K562 (cell line): ENCODE measurements around the gene MTA1. TPM values are rescaled to one million over a fixed set of nuclear protein-coding genes. Genes with fewer than 3 reads are reported as not detected.

Source experiments
- ATAC-seq: fragments of 200-7000 bp; cut with Tn5 transposase; 3 replicates; pipeline ENCODE4 v1.9.1; 2020; ENCODE audit warnings: moderate library complexity
- BruUV-seq: library from RNA; stranded (reverse); fragments of 400-500 nt; replicated peaks from 2 replicates; lab custom pipeline; 2021; lab: Mats Ljungman, UMichigan
- CTCF ChIA-PET: fragments of 300-600 bp; formaldehyde crosslinking; extraction: SDS; loops from one replicate; lab custom pipeline; 2021; ENCODE audit warnings: low intra/inter-chr PET ratio; lab: Yijun Ruan, JAX
- POLR2A ChIA-PET: fragments of 300-600, 350-650 bp; sonication (Branson Sonifier 250); formaldehyde crosslinking; extraction: SDS; loops from one replicate; lab custom pipeline; 2021; ENCODE audit warnings: antibody characterized with exemption, inconsistent platforms; lab: Yijun Ruan, JAX
- DNase-seq, 4 experiments: peaks; one replicate each; pipeline versions ENCODE4 v3.0.0 to v3.0.0-alpha.2; 2011 to 2018; ENCODE audit warnings: low spot score in 3 of 4, mixed read lengths in 3 of 4; ENCODE audit errors: extremely low read depth in 1 of 4
- FAIRE-seq: peaks from 2 replicates; lab custom pipeline; 2011; peaks lifted over from hg19 to GRCh38; lab: Jason Lieb, UNC
- H2AFZ ChIP-seq: 2 replicates; pipeline ENCODE4 v1.6.0; 2011; ENCODE audit warnings: low read depth, low read length, control low read depth, inconsistent platforms
- H3K27ac ChIP-seq: fragments of 200-600 bp; 3 replicates; pipeline ENCODE4 v1.8.0; 2011; ENCODE audit warnings: low read depth, mild to moderate bottlenecking, control low read depth, inconsistent platforms, low read length, moderate library complexity, mixed read lengths; ENCODE audit errors: extremely low read depth
- H3K27me3 ChIP-seq, 2 experiments: fragments of 300-600 bp in 1 of 2; 2 replicates in 1 of 2; 3 replicates in 1 of 2; pipeline versions ENCODE4 v1.6.0 to v1.8.0; 2011; ENCODE audit warnings: inconsistent platforms in 2 of 2, low read length in 2 of 2, mild to moderate bottlenecking in 1 of 2, mixed read lengths in 1 of 2, moderate library complexity in 1 of 2; ENCODE audit not compliant: control insufficient read depth in 2 of 2, insufficient read depth in 2 of 2
- H3K36me3 ChIP-seq: fragments of 300-600 bp; 3 replicates; pipeline ENCODE4 v1.8.0; 2011; ENCODE audit warnings: mild to moderate bottlenecking, low read length, inconsistent platforms; ENCODE audit not compliant: control insufficient read depth, insufficient read depth
- H3K4me1 ChIP-seq, 2 experiments: fragments of 200-600 bp in 1 of 2; replicated peaks in 1 of 2; 2 replicates in 1 of 2; 3 replicates in 1 of 2; pipeline versions ENCODE4 v1.5.1 to v1.8.0; 2011; ENCODE audit warnings: inconsistent platforms in 2 of 2, low read length in 2 of 2, mild to moderate bottlenecking in 1 of 2, mixed read lengths in 1 of 2, moderate library complexity in 1 of 2; ENCODE audit not compliant: control insufficient read depth in 2 of 2, insufficient read depth in 2 of 2
- H3K4me2 ChIP-seq: 2 replicates; pipeline ENCODE4 v1.6.1; 2011; ENCODE audit warnings: low read length, control low read depth, inconsistent platforms, mixed read lengths; ENCODE audit not compliant: insufficient read depth
- H3K4me3 ChIP-seq: fragments of 200-600 bp; sonication (generic), shearing (Covaris generic); 2 replicates; pipeline ENCODE4 v1.5.1; 2016; ENCODE audit warnings: control low read depth, inconsistent platforms
- H3K79me2 ChIP-seq: fragments of 200-600 bp; 3 replicates; pipeline ENCODE4 v1.8.0; 2011; ENCODE audit warnings: low read length, inconsistent platforms; ENCODE audit not compliant: control insufficient read depth, insufficient read depth
- H3K9ac ChIP-seq, 2 experiments: 2 replicates each; pipeline versions ENCODE4 v1.6.0 to v1.6.1; 2011; ENCODE audit warnings: low read depth in 2 of 2, low read length in 2 of 2, control low read depth in 1 of 2, inconsistent platforms in 1 of 2, mild to moderate bottlenecking in 1 of 2, mixed read lengths in 1 of 2; ENCODE audit not compliant: insufficient read depth in 1 of 2
- H3K9me1 ChIP-seq: one replicate; pipeline ENCODE4 v1.6.0; 2011; ENCODE audit warnings: inconsistent platforms, mild to moderate bottlenecking, low read length, moderate library complexity; ENCODE audit not compliant: control insufficient read depth, insufficient read depth
- H3K9me3 ChIP-seq: replicated peaks from 2 replicates; pipeline ENCODE4 v1.5.1; 2011; ENCODE audit warnings: low read depth, low read length, inconsistent platforms; ENCODE audit not compliant: control insufficient read depth, insufficient read depth
- H4K20me1 ChIP-seq: replicated peaks from 2 replicates; pipeline ENCODE4 v1.6.1; 2011; ENCODE audit warnings: low read length, inconsistent platforms, mixed read lengths; ENCODE audit not compliant: control insufficient read depth, insufficient read depth
- C11orf30 ChIP-seq: fragments of 450-650 bp; IDR thresholded peaks from 2 replicates; pipeline ENCODE4 v1.6.1; 2016; ENCODE audit warnings: low read depth, mild to moderate bottlenecking
- CHAMP1 ChIP-seq: fragments of 450-650 bp; IDR thresholded peaks from 2 replicates; pipeline ENCODE4 v1.6.1; 2016; ENCODE audit warnings: mild to moderate bottlenecking
- DPF2 ChIP-seq: fragments of 450-650 bp; IDR thresholded peaks from 2 replicates; pipeline ENCODE4 v1.6.1; 2016
- FOXJ2 ChIP-seq: fragments of 200-800 bp; sonication (Bioruptor generic); IDR thresholded peaks from 2 replicates; pipeline ENCODE4 v1.6.1; 2016; ENCODE audit warnings: missing genetic modification characterization, missing compliant biosample characterization
- MAFK ChIP-seq: IDR thresholded peaks from 2 replicates; pipeline ENCODE4 v1.6.1; 2011; ENCODE audit warnings: low read length, improper control_type of control experiment
- SMAD2 ChIP-seq: fragments of 150-350 bp; IDR thresholded peaks from 2 replicates; pipeline ENCODE4 v1.6.1; 2014; ENCODE audit warnings: low read depth, mild to moderate bottlenecking, low read length
- TEAD2 ChIP-seq: fragments of 450-650 bp; IDR thresholded peaks from 2 replicates; pipeline ENCODE4 v1.6.1; 2016; ENCODE audit warnings: missing genetic modification characterization, control low read depth, missing compliant biosample characterization
- U2AF2 ChIP-seq: fragments of 200-400 bp; formaldehyde crosslinking; optimal IDR thresholded peaks from 2 replicates; pipeline ENCODE3; 2017; ENCODE audit warnings: low read depth, mild to moderate bottlenecking, low read length
- ZBTB33 ChIP-seq: sonication (generic); formaldehyde crosslinking; IDR thresholded peaks from 2 replicates; pipeline ENCODE4 v1.8.1; 2023; ENCODE audit warnings: mild to moderate bottlenecking, missing genetic modification reagents
- ZKSCAN3 ChIP-seq: fragments of 250-450 bp; sonication (Bioruptor Pico); IDR thresholded peaks from 2 replicates; pipeline ENCODE4 v1.4.0; 2020
- ZNF316 ChIP-seq: fragments of 450-650 bp; IDR thresholded peaks from 2 replicates; pipeline ENCODE4 v1.6.1; 2016
- ZNF79 ChIP-seq: fragments of 250-450 bp; sonication (Bioruptor Pico); IDR thresholded peaks from 2 replicates; pipeline ENCODE4 v1.4.0; 2020; ENCODE audit warnings: low read depth, mild to moderate bottlenecking, moderate library complexity
- WGBS: fragments of 100-300 bp; shearing (Covaris generic); methylation state at CpG from one replicate; pipeline ENCODE4 v1.1.6; 2016; ENCODE audit warnings: low coverage, mixed read lengths; ENCODE audit not compliant: insufficient coverage; ENCODE audit errors: missing lambda C conversion rate; 5-methylcytosine and 5-hydroxymethylcytosine counted together
- in situ Hi-C: fragments of 300-500 bp; cut with MboI; formaldehyde crosslinking; loops from 4 replicates; pipeline ENCODE4 v1.15.0; 2018; ENCODE audit warnings: inconsistent platforms, mixed read lengths
- intact Hi-C: fragments of 100-400 bp; cut with micrococcal nuclease; formaldehyde crosslinking; loops from 2 replicates; pipeline ENCODE4 v1.14.2; 2022
- polyA plus RNA-seq, 8 experiments: library from polyadenylated mRNA; depleted of rRNA in 4 of 8; stranded (reverse) in 5 of 8; unstranded in 3 of 8; fragments of >200 nt; fragmentation: Nextera tagmentation in 2 of 8; fragmentation: Illumina TruSeq in 1 of 8; extraction: Ambion mirVana in 2 of 8; extraction: Trizol in 1 of 8; gene quantifications; 2 replicates each; pipeline versions ENCODE4 v1.2.1 to v1.2.3, GENCODE V29; 2011 to 2014; ENCODE audit warnings: inconsistent platforms in 1 of 8, missing spikeins in 1 of 8
- total RNA-seq, 7 experiments: library from RNA; depleted of rRNA in 6 of 7; stranded (reverse); fragments of >200 nt in 6 of 7; fragmentation: Illumina TruSeq in 2 of 7; extraction: Trizol in 2 of 7; gene quantifications; 2 replicates each; pipeline versions ENCODE4 v1.2.1 to v1.2.3, GENCODE V29; 2011 to 2021; ENCODE audit warnings: low replicate concordance in 1 of 7

Gene MTA1
- total and polyA plus RNA-seq, 9 of the 15 experiments (the other 6 are each of a cell fraction or from before 2014, with no cell fraction given): 0.13 to 118 (median 32.3) TPM

GRCh38 chr14:105385322-105385637 is 34.3 kb upstream of the MTA1 start:
- no peak overlapping the region for H2AFZ ChIP-seq
- POLR2A ChIA-PET: no interaction called here
- BruUV-seq: no TSS peak
- no peak overlapping the region; a peak in 1 of 4 replicates for H3K9ac ChIP-seq
- no peaks in the 10 kb centered on the region for H3K27me3 ChIP-seq
- DNase-seq: no peak
- ATAC-seq: no peak
- H3K4me3 ChIP-seq: no peak overlapping the region
- CTCF ChIA-PET: no interaction called here
- no peak for FAIRE-seq
- H3K36me3 ChIP-seq: no peaks in the 10 kb centered on the region
- H3K9me1 ChIP-seq: no peaks in the 10 kb centered on the region
- whole genome bisulfite sequencing: 79% methylated on average over 11 of the region's 19 CpGs
- no peaks in the 10 kb centered on the region for H3K9me3 ChIP-seq
- intact Hi-C loops (no loop called here), in situ Hi-C loops (no loop called here)
- H3K27ac ChIP-seq: no peak overlapping the region
- TF ChIP-seq U2AF2: no peak
- peak; percentile 46; the same call in 1 of the 2 replicates for TF ChIP-seq ZBTB33
- no peaks in the 10 kb centered on the region for H3K79me2 ChIP-seq
- H3K4me2 ChIP-seq: no peak overlapping the region
- H3K4me1 ChIP-seq: peaks cover 0 to 28% of the 10 kb centered on the region in 2 experiments; a peak in 2 of 5 replicates
- H4K20me1 ChIP-seq: no peaks in the 10 kb centered on the region; the same call in 1 of the 2 replicates

GRCh38 chr14:105385698-105386365 is 33.8 kb upstream of the MTA1 start:
- Histone ChIP-seq H3K27ac (no peak overlapping the region), H3K36me3 (no peaks in the 10 kb centered on the region), H3K9ac (no peak overlapping the region; a peak in 1 of 4 replicates), H3K9me3 (no peaks in the 10 kb centered on the region), H3K9me1 (no peaks in the 10 kb centered on the region), H3K79me2 (no peaks in the 10 kb centered on the region), H3K4me2 (no peak overlapping the region), H2AFZ (no peak overlapping the region), H4K20me1 (no peaks in the 10 kb centered on the region; the same call in 1 of the 2 replicates), H3K4me1 (peaks cover 0 to 31% of the 10 kb centered on the region in 2 experiments; a peak in 2 of 5 replicates), H3K4me3 (no peak overlapping the region), H3K27me3 (no peaks in the 10 kb centered on the region)
- FAIRE-seq (no peak), DNase-seq (no peak), ATAC-seq (no peak)
- TF ChIP-seq MAFK (0 out of 2 replicates have a peak, but pooled peaks have one; percentile 20), DPF2 (no peak), ZNF316 (peak; percentile 42), TEAD2 (tag) (no peak), SMAD2 (no peak), FOXJ2 (no peak), ZNF79 (CRISPR knock-in tag) (no peak), ZKSCAN3 (no peak), C11orf30 (0 out of 2 replicates have a peak, but pooled peaks have one; percentile 23), CHAMP1 (no peak)
- ChIA-PET CTCF (no interaction called here), POLR2A (no interaction called here)
- no TSS peak for BruUV-seq
- WGBS: 65% methylated on average over 5 of the region's 22 CpGs
- intact Hi-C loops (no loop called here), in situ Hi-C loops (no loop called here)
